Measurements from ENCODE around the gene MYO15B.
"Not testable (repeated sequence)": the region's sequence is repeated elsewhere in the genome, so short reads cannot be mapped to it uniquely, and the experiment has no call there.

Gene MYO15B

GRCh38 chr17:75636381-75637142, 49.0 kb downstream of the MYO15B start:
- DNase-seq (ENCODE audit: low read depth in 1 of 2, low spot score in 1 of 2) = no peak
- no peak overlapping the region for H3K27ac ChIP-seq (replicated peaks)
- no peaks in the 10 kb centered on the region for H3K27me3 ChIP-seq (ENCODE audit: insufficient read depth, poor library complexity, severe bottlenecking)
- H3K4me3 ChIP-seq (replicated peaks; ENCODE audit: insufficient read depth, low read length) = no peak overlapping the region
- no peak for TF ChIP-seq POLR2AphosphoS5 (IDR thresholded peaks at IDR 0.05; ENCODE audit: low read depth)
- TF ChIP-seq GABPA (IDR thresholded peaks at IDR 0.05; ENCODE audit: low read depth) = no peak
- no peak for TF ChIP-seq REST (IDR thresholded peaks at IDR 0.05; ENCODE audit: insufficient replicate concordance, low read depth)
- no peak for TF ChIP-seq SPI1 (IDR thresholded peaks at IDR 0.05; ENCODE audit: borderline replicate concordance, low read depth)
- TF ChIP-seq CTCF (IDR thresholded peaks at IDR 0.05; ENCODE audit: insufficient read depth, low read length) = no peak

- Histone ChIP-seq H3K4me3 (replicated peaks; ENCODE audit: insufficient read depth, low read length) (no peak overlapping the region), H3K27ac (replicated peaks) (no peak overlapping the region), H3K27me3 (ENCODE audit: insufficient read depth, poor library complexity, severe bottlenecking) (no peaks in the 10 kb centered on the region)
- no peak for TF ChIP-seq CTCF (IDR thresholded peaks at IDR 0.05; ENCODE audit: insufficient read depth, low read length)
- no peak for TF ChIP-seq REST (IDR thresholded peaks at IDR 0.05; ENCODE audit: insufficient replicate concordance, low read depth)
- TF ChIP-seq GABPA (IDR thresholded peaks at IDR 0.05; ENCODE audit: low read depth) = no peak
- DNase-seq (ENCODE audit: low read depth in 1 of 2, low spot score in 1 of 2) = no peak
These were observed 49.5 kb downstream of the MYO15B start for GRCh38 chr17:75637143-75637538.

- no peak for DNase-seq (ENCODE audit: low read depth in 1 of 2, low spot score in 1 of 2)
- TF ChIP-seq GABPA (IDR thresholded peaks at IDR 0.05; ENCODE audit: low read depth) (no peak), POLR2AphosphoS5 (IDR thresholded peaks at IDR 0.05; ENCODE audit: low read depth) (no peak), SPI1 (IDR thresholded peaks at IDR 0.05; ENCODE audit: borderline replicate concordance, low read depth) (no peak), REST (IDR thresholded peaks at IDR 0.05; ENCODE audit: insufficient replicate concordance, low read depth) (no peak), CTCF (IDR thresholded peaks at IDR 0.05; ENCODE audit: insufficient read depth, low read length) (no peak)
- no peak overlapping the region for H3K4me3 ChIP-seq (replicated peaks; ENCODE audit: insufficient read depth, low read length)
- no peak overlapping the region for H3K27ac ChIP-seq (replicated peaks)
- no peaks in the 10 kb centered on the region for H3K27me3 ChIP-seq (ENCODE audit: insufficient read depth, poor library complexity, severe bottlenecking)
These were observed 50.0 kb downstream of the MYO15B start for GRCh38 chr17:75637551-75637950.

GRCh38 chr17:75638039-75638438, 50.4 kb downstream of the MYO15B start:
- DNase-seq (ENCODE audit: low read depth in 1 of 2, low spot score in 1 of 2); H3K4me3 ChIP-seq (replicated peaks; ENCODE audit: insufficient read depth, low read length); H3K27me3 ChIP-seq (ENCODE audit: insufficient read depth, poor library complexity, severe bottlenecking); H3K27ac ChIP-seq (replicated peaks): not testable (repeated sequence)
